ENCODE measurements around the gene RASSF8. TPM values are rescaled to one million over a fixed set of nuclear protein-coding genes. Genes with fewer than 3 reads are reported as not detected.

Gene RASSF8
- total and polyA plus RNA-seq, 9 of the 15 experiments (the other 6 are each of a cell fraction or from before 2014, with no cell fraction given) = 0.01 to 0.36 (median 0.12) TPM; not detected in 1

- TF ChIP-seq, protein P1, sequence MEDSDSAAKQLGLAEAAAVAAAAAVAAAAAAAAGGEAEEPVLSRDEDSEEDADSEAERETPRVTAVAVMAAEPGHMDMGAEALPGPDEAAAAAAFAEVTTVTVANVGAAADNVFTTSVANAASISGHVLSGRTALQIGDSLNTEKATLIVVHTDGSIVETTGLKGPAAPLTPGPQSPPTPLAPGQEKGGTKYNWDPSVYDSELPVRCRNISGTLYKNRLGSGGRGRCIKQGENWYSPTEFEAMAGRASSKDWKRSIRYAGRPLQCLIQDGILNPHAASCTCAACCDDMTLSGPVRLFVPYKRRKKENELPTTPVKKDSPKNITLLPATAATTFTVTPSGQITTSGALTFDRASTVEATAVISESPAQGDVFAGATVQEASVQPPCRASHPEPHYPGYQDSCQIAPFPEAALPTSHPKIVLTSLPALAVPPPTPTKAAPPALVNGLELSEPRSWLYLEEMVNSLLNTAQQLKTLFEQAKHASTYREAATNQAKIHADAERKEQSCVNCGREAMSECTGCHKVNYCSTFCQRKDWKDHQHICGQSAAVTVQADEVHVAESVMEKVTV (CRISPR knock-in tag; IDR thresholded peaks at IDR 0.05) = 0 out of 2 replicates have a peak, but pooled peaks have one; percentile 25
- TF ChIP-seq SOX6 (IDR thresholded peaks at IDR 0.05) = no peak
- TF ChIP-seq, protein P2, sequence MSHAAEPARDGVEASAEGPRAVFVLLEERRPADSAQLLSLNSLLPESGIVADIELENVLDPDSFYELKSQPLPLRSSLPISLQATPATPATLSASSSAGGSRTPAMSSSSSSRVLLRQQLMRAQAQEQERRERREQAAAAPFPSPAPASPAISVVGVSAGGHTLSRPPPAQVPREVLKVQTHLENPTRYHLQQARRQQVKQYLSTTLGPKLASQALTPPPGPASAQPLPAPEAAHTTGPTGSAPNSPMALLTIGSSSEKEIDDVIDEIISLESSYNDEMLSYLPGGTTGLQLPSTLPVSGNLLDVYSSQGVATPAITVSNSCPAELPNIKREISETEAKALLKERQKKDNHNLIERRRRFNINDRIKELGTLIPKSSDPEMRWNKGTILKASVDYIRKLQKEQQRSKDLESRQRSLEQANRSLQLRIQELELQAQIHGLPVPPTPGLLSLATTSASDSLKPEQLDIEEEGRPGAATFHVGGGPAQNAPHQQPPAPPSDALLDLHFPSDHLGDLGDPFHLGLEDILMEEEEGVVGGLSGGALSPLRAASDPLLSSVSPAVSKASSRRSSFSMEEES (CRISPR knock-in tag; IDR thresholded peaks at IDR 0.05) = peak; percentile 95
- TF ChIP-seq CTCF (IDR thresholded peaks at IDR 0.05 in 2 of 3, conservative IDR thresholded peaks at IDR 0.05 in 1 of 3; ENCODE audit: insufficient read depth in 2 of 3, low read depth in 1 of 3, low read length in 3 of 3) = peak; percentile 36 to 62 (median 56)
- TF ChIP-seq RAD51 (IDR thresholded peaks at IDR 0.05; ENCODE audit: borderline replicate concordance, low read depth) = peak; percentile 41
Observed at GRCh38 chr12:26017484-26018211, 59.2 kb downstream of the RASSF8 start (continued).
